MCF 10A (cell line): ENCODE data around the gene CCM2L. TPM values are rescaled to one million over a fixed set of nuclear protein-coding genes. Genes with fewer than 3 reads are reported as not detected.

Experiments
- BruUV-seq: library from RNA; stranded (reverse); fragments of 400-500 nt; replicated peaks from 2 replicates; lab custom pipeline; 2021; lab: Mats Ljungman, UMichigan
- CTCF ChIA-PET: fragments of 300-600 bp; sonication (Branson Sonifier 250); formaldehyde crosslinking; extraction: SDS; loops from one replicate; lab custom pipeline; 2021; ENCODE audit warnings: antibody characterized with exemption, inconsistent platforms; lab: Yijun Ruan, JAX
- POLR2A ChIA-PET: fragments of 300-600, 350-650 bp; sonication (Branson Sonifier 250); formaldehyde crosslinking; extraction: SDS; loops from one replicate; lab custom pipeline; 2020; ENCODE audit warnings: antibody characterized with exemption, inconsistent platforms; lab: Yijun Ruan, JAX
- DNase-seq: peaks from one replicate; pipeline ENCODE4 v3.0.0-alpha.2; 2018; ENCODE audit not compliant: unreplicated experiment
- H3K27ac Mint-ChIP-seq: one replicate; pipeline ENCODE4 v1.8.0; 2022; ENCODE audit warnings: mild to moderate bottlenecking, low read depth, mixed read lengths; ENCODE audit not compliant: unreplicated experiment
- H3K27me3 Mint-ChIP-seq: one replicate; pipeline ENCODE4 v1.8.0; 2022; ENCODE audit warnings: mixed read lengths; ENCODE audit not compliant: insufficient read depth, unreplicated experiment
- H3K36me3 Mint-ChIP-seq: one replicate; pipeline ENCODE4 v1.8.0; 2022; ENCODE audit warnings: mild to moderate bottlenecking, moderate library complexity, mixed read lengths; ENCODE audit not compliant: insufficient read depth, unreplicated experiment
- H3K4me1 Mint-ChIP-seq: one replicate; pipeline ENCODE4 v1.8.0; 2022; ENCODE audit warnings: mixed read lengths; ENCODE audit not compliant: insufficient read depth, unreplicated experiment
- H3K4me3 Mint-ChIP-seq: one replicate; pipeline ENCODE4 v1.8.0; 2022; ENCODE audit warnings: mild to moderate bottlenecking, moderate library complexity, mixed read lengths; ENCODE audit not compliant: unreplicated experiment
- H3K9me3 Mint-ChIP-seq: one replicate; pipeline ENCODE4 v1.8.0; 2022; ENCODE audit warnings: mixed read lengths; ENCODE audit not compliant: unreplicated experiment
- CTCF ChIP-seq: fragments of 200-600 bp; IDR thresholded peaks from one replicate; pipeline ENCODE4 v1.8.0; 2022; ENCODE audit warnings: antibody characterized with exemption, mild to moderate bottlenecking; ENCODE audit not compliant: unreplicated experiment
- intact Hi-C: fragments of 100-400 bp; cut with micrococcal nuclease; formaldehyde crosslinking; loops from 2 replicates; pipeline ENCODE4 v1.14.1; 2022
- total RNA-seq: library from RNA; stranded (reverse); gene quantifications from 2 replicates; pipeline ENCODE4 v1.2.3, GENCODE V29; 2022

The CCM2L gene
- total RNA-seq, 1 experiment from 2014 or later = not detected

- H3K27ac Mint-ChIP-seq = no peak overlapping the region
- peaks cover 7% of the 10 kb centered on the region for H3K4me1 Mint-ChIP-seq
- H3K4me3 Mint-ChIP-seq = no peak overlapping the region
- no peak for TF ChIP-seq CTCF
- intact Hi-C loops = no loop called here
- no peak for DNase-seq
- no peaks in the 10 kb centered on the region for H3K9me3 Mint-ChIP-seq
- ChIA-PET CTCF (no interaction called here), POLR2A (no interaction called here)
- peaks cover 42% of the 10 kb centered on the region for H3K27me3 Mint-ChIP-seq
- BruUV-seq = no TSS peak
- H3K36me3 Mint-ChIP-seq = no peaks in the 10 kb centered on the region
Observed at GRCh38 chr20:32069711-32070110, 59.5 kb downstream of the CCM2L start.

DNA sequence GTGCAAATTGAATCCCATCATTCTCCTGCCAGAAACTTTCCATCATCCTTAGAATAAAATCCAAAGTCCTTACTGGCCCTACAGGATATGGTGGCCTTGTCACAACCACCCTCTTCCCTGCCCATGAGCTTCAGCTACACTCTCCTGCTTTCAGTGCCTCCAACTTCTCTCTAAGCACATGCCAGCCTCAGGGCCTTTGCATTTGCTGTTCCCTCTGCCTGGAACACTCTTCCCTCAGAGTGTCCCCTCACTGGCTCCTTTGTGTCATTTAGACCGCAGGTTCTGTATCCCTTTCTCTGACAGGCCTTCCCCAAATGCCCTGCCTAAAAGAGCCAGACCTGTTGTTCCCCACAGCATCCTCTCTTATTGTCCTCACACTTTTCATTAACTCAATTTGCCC, 60.0 kb downstream of the CCM2L start:
- no peak for TF ChIP-seq CTCF
- Mint-ChIP-seq H3K27ac (no peak overlapping the region), H3K4me3 (no peak overlapping the region), H3K36me3 (no peaks in the 10 kb centered on the region), H3K9me3 (no peaks in the 10 kb centered on the region), H3K27me3 (peaks cover 47% of the 10 kb centered on the region), H3K4me1 (peaks cover 7% of the 10 kb centered on the region)
- intact Hi-C loops = no loop called here
- ChIA-PET POLR2A (no interaction called here), CTCF (no interaction called here)
- BruUV-seq = no TSS peak
- DNase-seq = no peak

GRCh38 chr20:32070690-32071213, 60.5 kb downstream of the CCM2L start:
- Mint-ChIP-seq H3K4me1 (peaks cover 7% of the 10 kb centered on the region), H3K9me3 (no peaks in the 10 kb centered on the region), H3K27me3 (peaks cover 49% of the 10 kb centered on the region), H3K36me3 (no peaks in the 10 kb centered on the region), H3K4me3 (no peak overlapping the region), H3K27ac (no peak overlapping the region)
- no peak for DNase-seq
- intact Hi-C loops = no loop called here
- POLR2A ChIA-PET = no interaction called here
- CTCF ChIA-PET = no interaction called here
- BruUV-seq = no TSS peak
- TF ChIP-seq CTCF = no peak

GRCh38 chr20:32071395-32072167, 61.3 kb downstream of the CCM2L start:
- peaks cover 49% of the 10 kb centered on the region for H3K27me3 Mint-ChIP-seq
- no peak overlapping the region for H3K27ac Mint-ChIP-seq
- POLR2A ChIA-PET = interaction anchor here (0.9 kb wide), 1 partner anchor 12 kb away, joined by 3 read pairs; no protein-coding TSS in a partner anchor
- CTCF ChIA-PET = interaction anchor here (0.9 to 1.4 kb wide), 3 partner anchors 20 to 451 kb away, joined by 3 to 4 read pairs (median 3); no protein-coding TSS in a partner anchor
- no peaks in the 10 kb centered on the region for H3K9me3 Mint-ChIP-seq
- no peak for TF ChIP-seq CTCF
- intact Hi-C loops = no loop called here
- no peaks in the 10 kb centered on the region for H3K36me3 Mint-ChIP-seq
- H3K4me3 Mint-ChIP-seq = no peak overlapping the region
- no peak for DNase-seq
- no TSS peak for BruUV-seq
- peaks cover 7% of the 10 kb centered on the region for H3K4me1 Mint-ChIP-seq
